ENCODE results near the gene TMUB2. TPM values are rescaled to one million over a fixed set of nuclear protein-coding genes. Genes with fewer than 3 reads are reported as not detected.

The TMUB2 gene
- total RNA-seq, 1 donor from 2014 or later, result 41.9 TPM

DNA sequence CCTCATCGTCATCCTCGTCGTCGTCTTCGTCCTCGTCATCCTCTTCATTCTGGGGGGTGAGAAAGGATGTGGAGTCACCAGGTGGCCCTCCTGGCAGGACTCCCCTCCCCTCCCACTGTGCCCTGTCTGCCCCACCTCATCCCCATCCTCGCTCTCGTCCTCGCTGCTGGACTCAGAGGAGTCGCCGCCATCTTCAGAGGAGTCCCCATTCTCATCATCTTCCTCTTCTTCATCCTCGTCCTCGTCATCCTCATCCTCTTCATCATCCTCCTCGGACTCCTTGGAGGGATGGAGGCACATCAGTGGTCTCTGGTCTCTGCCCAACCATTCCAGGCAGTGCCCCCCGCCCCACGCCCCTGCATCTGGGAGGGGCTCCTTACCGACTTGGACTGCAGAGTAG is 20.5 kb downstream of the TMUB2 start:
- Histone ChIP-seq H3K27me3 (ENCODE audit: low read depth) (no peaks in the 10 kb centered on the region), H3K27ac (no peak overlapping the region), H3K4me3 (no peak overlapping the region), H3K9me3 (no peaks in the 10 kb centered on the region), H3K4me1 (peaks cover 28% of the 10 kb centered on the region), H3K36me3 (peaks cover 58% of the 10 kb centered on the region)
- ATAC-seq (no peak), DNase-seq (no peak)
- intact Hi-C loops (cut with DNase I), result no loop called here
- TF ChIP-seq, protein P1, sequence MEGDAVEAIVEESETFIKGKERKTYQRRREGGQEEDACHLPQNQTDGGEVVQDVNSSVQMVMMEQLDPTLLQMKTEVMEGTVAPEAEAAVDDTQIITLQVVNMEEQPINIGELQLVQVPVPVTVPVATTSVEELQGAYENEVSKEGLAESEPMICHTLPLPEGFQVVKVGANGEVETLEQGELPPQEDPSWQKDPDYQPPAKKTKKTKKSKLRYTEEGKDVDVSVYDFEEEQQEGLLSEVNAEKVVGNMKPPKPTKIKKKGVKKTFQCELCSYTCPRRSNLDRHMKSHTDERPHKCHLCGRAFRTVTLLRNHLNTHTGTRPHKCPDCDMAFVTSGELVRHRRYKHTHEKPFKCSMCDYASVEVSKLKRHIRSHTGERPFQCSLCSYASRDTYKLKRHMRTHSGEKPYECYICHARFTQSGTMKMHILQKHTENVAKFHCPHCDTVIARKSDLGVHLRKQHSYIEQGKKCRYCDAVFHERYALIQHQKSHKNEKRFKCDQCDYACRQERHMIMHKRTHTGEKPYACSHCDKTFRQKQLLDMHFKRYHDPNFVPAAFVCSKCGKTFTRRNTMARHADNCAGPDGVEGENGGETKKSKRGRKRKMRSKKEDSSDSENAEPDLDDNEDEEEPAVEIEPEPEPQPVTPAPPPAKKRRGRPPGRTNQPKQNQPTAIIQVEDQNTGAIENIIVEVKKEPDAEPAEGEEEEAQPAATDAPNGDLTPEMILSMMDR (IDR thresholded peaks at IDR 0.05), result no peak

DNA sequence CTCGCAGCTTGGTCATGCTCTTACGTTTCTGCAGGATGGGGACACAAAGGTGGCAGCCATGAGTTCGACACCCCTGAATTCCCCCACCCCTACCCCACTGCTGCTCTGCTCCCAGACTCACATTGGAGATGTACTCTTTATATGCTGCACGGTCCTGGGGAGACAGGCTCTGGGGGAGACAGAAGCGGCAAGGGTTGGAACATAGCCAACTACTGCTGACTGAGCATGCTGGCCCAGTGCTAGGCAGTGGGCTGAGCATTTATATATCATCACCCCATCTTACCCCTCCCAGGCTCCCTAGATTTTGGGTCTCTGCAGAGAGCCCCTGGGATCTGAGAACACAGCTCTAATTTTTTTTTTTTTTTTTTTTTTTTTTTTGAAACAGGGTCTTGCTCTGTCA is 21.0 kb downstream of the TMUB2 start:
- intact Hi-C loops (cut with DNase I), result no loop called here
- Histone ChIP-seq H3K4me3 (no peak overlapping the region), H3K27ac (no peak overlapping the region), H3K9me3 (no peaks in the 10 kb centered on the region), H3K4me1 (peaks cover 28% of the 10 kb centered on the region), H3K27me3 (ENCODE audit: low read depth) (no peaks in the 10 kb centered on the region), H3K36me3 (peaks cover 62% of the 10 kb centered on the region)
- DNase-seq, result no peak
- TF ChIP-seq, protein P1 (IDR thresholded peaks at IDR 0.05), result no peak
- no peak for ATAC-seq

DNA sequence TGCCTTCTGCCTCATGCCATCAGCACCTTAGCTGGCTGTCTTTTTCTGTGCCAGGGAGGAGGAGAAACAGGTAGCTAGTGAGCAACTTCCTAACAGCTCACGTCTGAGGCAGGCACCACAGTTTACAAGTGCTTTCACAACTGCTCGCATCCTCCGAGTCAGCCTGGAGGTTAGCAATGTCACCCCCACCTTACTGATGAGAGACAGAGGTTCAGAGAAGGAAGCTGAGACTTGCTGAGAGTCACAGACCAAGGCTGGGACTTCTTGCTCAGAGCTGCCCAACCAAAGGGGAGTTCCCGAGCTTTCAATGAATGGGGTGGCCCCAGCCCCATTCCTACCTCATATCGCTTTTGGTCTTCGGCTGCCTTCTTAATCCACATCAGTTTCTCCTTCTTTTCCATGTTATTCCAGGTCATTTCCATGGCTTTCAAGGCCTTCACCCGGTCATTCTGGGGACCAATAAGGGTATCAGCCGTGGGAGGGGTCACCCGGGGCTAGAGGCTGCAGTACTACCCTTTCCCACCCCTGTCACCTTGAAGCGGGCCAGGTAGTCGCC is 23.1 kb downstream of the TMUB2 start:
- ATAC-seq (no peak), DNase-seq (no peak)
- H3K36me3 ChIP-seq, result peaks cover 83% of the 10 kb centered on the region
- peaks cover 14% of the 10 kb centered on the region for H3K4me1 ChIP-seq
- TF ChIP-seq, protein P1 (IDR thresholded peaks at IDR 0.05), result no peak
- intact Hi-C loops (cut with DNase I), result loop anchor here (10.0 kb wide), 1 partner anchor 135 kb away; the partner anchor contains the start of gene GRN
- peak overlapping the region; percentile 4 for H3K4me3 ChIP-seq
- H3K27ac ChIP-seq, result peak overlapping the region; percentile 58
- H3K9me3 ChIP-seq, result no peaks in the 10 kb centered on the region
- H3K27me3 ChIP-seq (ENCODE audit: low read depth), result no peaks in the 10 kb centered on the region

DNA sequence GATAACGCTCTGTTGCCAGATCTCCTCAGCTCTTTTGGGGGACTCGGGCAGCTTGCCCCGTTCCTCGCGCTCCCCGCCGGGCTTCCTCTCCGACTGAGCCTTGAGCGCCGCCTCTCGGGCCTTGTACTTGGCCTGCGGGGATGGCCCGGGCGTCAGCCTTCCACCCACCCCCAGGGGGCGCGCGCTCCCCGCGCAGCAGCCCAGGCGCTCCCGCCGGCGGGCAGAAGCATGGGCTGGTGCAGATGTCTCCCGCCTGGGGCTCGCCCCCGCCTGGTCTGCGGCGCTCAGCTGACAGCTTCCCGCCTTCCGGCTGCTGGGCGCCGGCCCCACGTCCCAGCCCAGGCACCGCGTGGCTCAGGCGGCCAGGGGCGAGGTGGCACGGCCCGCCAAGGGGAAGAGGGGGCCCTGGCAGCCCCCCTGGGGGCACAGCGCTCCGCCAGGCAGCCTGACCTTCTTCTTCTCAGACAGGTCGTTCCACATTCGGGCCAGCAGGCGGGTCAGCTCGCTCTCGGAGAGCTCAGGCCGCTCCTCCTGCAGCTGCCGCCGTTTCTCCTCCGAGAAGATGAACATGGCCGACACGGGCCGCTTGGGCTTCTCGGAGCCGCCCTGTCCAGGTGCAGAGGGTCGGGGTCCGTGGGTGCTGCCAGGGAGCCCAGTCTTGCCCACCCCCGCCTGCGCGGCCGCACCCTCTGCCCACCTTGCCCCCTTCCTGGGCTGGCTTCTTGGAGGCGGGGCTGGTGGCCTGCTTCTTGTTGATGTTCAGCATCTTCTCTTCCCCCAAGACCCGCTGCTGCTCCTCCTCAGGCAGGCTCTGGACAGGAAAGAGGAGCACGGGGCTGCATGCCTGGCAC is 23.8 kb downstream of the TMUB2 start:
- Histone ChIP-seq H3K4me1 (peaks cover 14% of the 10 kb centered on the region), H3K36me3 (peaks cover 90% of the 10 kb centered on the region), H3K27ac (peak overlapping the region; percentile 58), H3K9me3 (no peaks in the 10 kb centered on the region), H3K27me3 (ENCODE audit: low read depth) (no peaks in the 10 kb centered on the region), H3K4me3 (peak overlapping the region; percentile 4)
- ATAC-seq (peak; percentile 95 to 96), DNase-seq (peak; percentile 93)
- TF ChIP-seq, protein P1 (IDR thresholded peaks at IDR 0.05), result peak; percentile 99
- intact Hi-C loops (cut with DNase I), result loop anchor here (10.0 kb wide), 1 partner anchor 134 kb away; the partner anchor contains the start of gene GRN

DNA sequence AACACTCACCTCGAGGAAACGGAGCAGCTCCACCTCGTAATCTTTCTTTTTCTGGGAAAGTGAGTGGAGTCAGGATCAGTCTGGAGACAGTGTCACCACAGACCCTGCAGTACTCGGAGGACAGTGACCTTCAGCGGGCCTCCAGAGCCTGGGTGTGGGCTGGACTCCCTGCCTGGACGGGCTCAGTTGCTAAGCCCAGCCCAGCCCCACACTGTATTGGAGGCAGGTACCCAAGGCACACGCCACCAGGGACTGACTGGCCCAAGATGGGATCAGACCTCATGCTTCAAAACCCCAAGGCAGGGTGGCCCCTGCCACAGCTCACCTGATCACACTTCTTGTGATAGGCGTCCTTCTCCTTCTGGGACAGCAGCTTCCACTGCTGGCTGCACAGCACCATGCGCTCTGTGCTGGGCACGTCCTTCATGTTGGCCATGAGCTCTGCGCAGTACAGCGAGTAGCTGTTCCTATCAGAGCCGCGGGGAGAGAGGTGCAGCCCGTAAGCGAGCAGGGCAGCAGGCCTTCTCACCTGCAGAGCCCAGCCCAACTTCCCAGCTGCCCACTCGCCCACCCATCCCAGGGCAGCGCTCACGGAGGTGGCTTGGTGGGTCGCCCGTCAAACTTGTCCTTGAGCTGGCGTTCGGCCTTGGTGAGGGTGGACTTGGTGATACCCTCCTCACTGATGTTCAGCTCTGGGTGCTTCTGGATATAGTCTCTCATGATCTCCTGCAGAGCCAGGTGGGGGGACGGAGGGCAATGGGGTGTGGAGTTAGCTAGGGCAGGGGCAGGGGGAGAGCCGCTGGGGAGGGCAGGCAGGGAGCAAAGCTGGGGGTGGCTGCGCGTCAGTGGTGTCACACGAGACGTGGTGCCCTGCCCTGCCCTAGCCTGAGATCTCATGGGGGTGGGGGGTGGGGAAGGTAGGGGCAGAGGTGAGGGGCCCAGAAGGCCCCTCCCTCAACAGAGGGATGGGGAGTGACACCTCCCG is 24.8 kb downstream of the TMUB2 start:
- no peak for ATAC-seq
- intact Hi-C loops (cut with DNase I), result loop anchor here (10.0 kb wide), 1 partner anchor 133 kb away; the partner anchor contains the start of gene GRN

More for the DNA sequence above, 24.8 kb downstream of the TMUB2 start:
- peak; percentile 39 for DNase-seq
- H3K4me1 ChIP-seq, result peaks cover 19% of the 10 kb centered on the region
- no peak overlapping the region for H3K27ac ChIP-seq
- H3K36me3 ChIP-seq, result peaks cover 98% of the 10 kb centered on the region
- H3K27me3 ChIP-seq (ENCODE audit: low read depth), result no peaks in the 10 kb centered on the region
- H3K4me3 ChIP-seq, result no peak overlapping the region
- no peaks in the 10 kb centered on the region for H3K9me3 ChIP-seq
- TF ChIP-seq, protein P1 (IDR thresholded peaks at IDR 0.05), result no peak

Measured in lower lobe of right lung (tissue), 2 donors.